Measurements from ENCODE around the gene CCIN. TPM values are rescaled to one million over a fixed set of nuclear protein-coding genes. Genes with fewer than 3 reads are reported as not detected.
A peak's percentile ranks its signal among the peaks of the same experiment; 100 is the strongest.

The CCIN gene
- total and polyA plus RNA-seq, 9 of the 15 experiments (the other 6 are each of a cell fraction or from before 2014, with no cell fraction given) = not detected

DNA sequence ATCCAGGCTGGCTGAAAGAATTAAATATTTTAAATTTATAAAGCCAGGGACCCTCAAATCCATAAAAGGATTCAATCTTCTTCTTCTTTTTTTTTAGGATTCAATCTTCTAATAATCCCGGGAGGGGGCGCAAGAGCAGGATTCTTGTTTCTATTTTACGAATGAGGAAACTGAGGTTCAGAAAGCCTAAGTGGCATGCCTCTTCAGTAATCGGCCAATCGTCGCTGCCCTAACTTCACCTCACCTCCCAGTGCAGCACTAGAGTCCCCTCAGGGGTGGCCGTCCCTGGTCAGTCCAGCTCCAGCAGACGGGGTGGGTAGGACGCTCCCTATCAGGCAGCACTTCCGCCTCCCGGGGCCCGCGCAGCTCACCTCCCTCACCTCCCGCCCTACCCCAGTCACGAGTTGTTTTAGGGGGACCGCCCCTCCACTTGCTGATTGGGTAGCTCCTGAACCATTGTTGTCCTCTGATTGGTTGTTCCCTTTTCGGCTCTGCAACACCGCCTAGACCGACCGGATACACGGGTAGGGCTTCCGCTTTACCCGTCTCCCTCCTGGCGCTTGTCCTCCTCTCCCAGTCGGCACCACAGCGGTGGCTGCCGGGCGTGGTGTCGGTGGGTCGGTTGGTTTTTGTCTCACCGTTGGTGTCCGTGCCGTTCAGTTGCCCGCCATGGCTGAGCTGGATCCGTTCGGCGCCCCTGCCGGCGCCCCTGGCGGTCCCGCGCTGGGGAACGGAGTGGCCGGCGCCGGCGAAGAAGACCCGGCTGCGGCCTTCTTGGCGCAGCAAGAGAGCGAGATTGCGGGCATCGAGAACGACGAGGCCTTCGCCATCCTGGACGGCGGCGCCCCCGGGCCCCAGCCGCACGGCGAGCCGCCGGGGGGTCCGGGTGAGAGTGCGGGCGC is 21.5 kb downstream of the CCIN start, which contains the start of gene CLTA (continued):
- no peak for TF ChIP-seq KAT7 (CRISPR knock-in tag; IDR thresholded peaks at IDR 0.05; ENCODE audit: borderline replicate concordance)
- TF ChIP-seq, protein P1, sequence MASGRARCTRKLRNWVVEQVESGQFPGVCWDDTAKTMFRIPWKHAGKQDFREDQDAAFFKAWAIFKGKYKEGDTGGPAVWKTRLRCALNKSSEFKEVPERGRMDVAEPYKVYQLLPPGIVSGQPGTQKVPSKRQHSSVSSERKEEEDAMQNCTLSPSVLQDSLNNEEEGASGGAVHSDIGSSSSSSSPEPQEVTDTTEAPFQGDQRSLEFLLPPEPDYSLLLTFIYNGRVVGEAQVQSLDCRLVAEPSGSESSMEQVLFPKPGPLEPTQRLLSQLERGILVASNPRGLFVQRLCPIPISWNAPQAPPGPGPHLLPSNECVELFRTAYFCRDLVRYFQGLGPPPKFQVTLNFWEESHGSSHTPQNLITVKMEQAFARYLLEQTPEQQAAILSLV (tag; IDR thresholded peaks at IDR 0.05) = no peak
- TF ChIP-seq, protein P2, sequence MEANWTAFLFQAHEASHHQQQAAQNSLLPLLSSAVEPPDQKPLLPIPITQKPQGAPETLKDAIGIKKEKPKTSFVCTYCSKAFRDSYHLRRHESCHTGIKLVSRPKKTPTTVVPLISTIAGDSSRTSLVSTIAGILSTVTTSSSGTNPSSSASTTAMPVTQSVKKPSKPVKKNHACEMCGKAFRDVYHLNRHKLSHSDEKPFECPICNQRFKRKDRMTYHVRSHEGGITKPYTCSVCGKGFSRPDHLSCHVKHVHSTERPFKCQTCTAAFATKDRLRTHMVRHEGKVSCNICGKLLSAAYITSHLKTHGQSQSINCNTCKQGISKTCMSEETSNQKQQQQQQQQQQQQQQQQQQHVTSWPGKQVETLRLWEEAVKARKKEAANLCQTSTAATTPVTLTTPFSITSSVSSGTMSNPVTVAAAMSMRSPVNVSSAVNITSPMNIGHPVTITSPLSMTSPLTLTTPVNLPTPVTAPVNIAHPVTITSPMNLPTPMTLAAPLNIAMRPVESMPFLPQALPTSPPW (CRISPR knock-in tag; IDR thresholded peaks at IDR 0.05) = peak; percentile 79
- TF ChIP-seq FOXP1 (CRISPR knock-in tag; IDR thresholded peaks at IDR 0.05) = no peak
- no peak for TF ChIP-seq FOXJ3 (CRISPR knock-in tag; IDR thresholded peaks at IDR 0.05)
- no peak for TF ChIP-seq ZNF644 (tag; IDR thresholded peaks at IDR 0.05; ENCODE audit: low read depth)
- TF ChIP-seq OTX1 (CRISPR knock-in tag; IDR thresholded peaks at IDR 0.05) = no peak
- TF ChIP-seq ZNF347 (CRISPR knock-in tag; IDR thresholded peaks at IDR 0.05; ENCODE audit: low read depth) = no peak
- no peak for TF ChIP-seq MECOM (CRISPR knock-in tag; IDR thresholded peaks at IDR 0.05)
- 0 out of 4 replicates have a peak, but pooled peaks of 1 of the 2 experiments have one; percentile 19 for TF ChIP-seq NONO (IDR thresholded peaks at IDR 0.05; ENCODE audit: low read depth in 2 of 2, low read length in 1 of 2)
- TF ChIP-seq CXXC5 (CRISPR knock-in tag; IDR thresholded peaks at IDR 0.05) = 0 out of 2 replicates have a peak, but pooled peaks have one; percentile 52
- TF ChIP-seq POLR2A (conservative IDR thresholded peaks at IDR 0.05) = peak; percentile 97
- TF ChIP-seq NCOA2 (IDR thresholded peaks at IDR 0.05; ENCODE audit: partially characterized antibody in 2 of 2) = no peak
- TF ChIP-seq, protein P3, sequence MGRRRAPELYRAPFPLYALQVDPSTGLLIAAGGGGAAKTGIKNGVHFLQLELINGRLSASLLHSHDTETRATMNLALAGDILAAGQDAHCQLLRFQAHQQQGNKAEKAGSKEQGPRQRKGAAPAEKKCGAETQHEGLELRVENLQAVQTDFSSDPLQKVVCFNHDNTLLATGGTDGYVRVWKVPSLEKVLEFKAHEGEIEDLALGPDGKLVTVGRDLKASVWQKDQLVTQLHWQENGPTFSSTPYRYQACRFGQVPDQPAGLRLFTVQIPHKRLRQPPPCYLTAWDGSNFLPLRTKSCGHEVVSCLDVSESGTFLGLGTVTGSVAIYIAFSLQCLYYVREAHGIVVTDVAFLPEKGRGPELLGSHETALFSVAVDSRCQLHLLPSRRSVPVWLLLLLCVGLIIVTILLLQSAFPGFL (CRISPR knock-in tag; IDR thresholded peaks at IDR 0.05) = no peak
- no peak for TF ChIP-seq MCM5 (IDR thresholded peaks at IDR 0.05; ENCODE audit: low read depth)
- TF ChIP-seq PHF8 (IDR thresholded peaks at IDR 0.05; ENCODE audit: borderline replicate concordance, low read length) = peak; percentile 90
- no peak for TF ChIP-seq ETV6 (IDR thresholded peaks at IDR 0.05; ENCODE audit: borderline replicate concordance in 1 of 2, low read depth in 2 of 2, low read length in 1 of 2)
- TF ChIP-seq ETV6 (CRISPR knock-in tag; IDR thresholded peaks at IDR 0.05; ENCODE audit: borderline replicate concordance) = no peak
- no peak for TF ChIP-seq U2AF2 (optimal IDR thresholded peaks at IDR 0.05; ENCODE audit: low read depth, low read length)
- TF ChIP-seq, protein P4, sequence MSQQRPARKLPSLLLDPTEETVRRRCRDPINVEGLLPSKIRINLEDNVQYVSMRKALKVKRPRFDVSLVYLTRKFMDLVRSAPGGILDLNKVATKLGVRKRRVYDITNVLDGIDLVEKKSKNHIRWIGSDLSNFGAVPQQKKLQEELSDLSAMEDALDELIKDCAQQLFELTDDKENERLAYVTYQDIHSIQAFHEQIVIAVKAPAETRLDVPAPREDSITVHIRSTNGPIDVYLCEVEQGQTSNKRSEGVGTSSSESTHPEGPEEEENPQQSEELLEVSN (IDR thresholded peaks at IDR 0.05; ENCODE audit: borderline replicate concordance in 1 of 2, extremely low read depth in 1 of 2, insufficient read depth in 1 of 2, insufficient read length in 1 of 2, low read depth in 1 of 2, low read length in 1 of 2, poor library complexity in 1 of 2, severe bottlenecking in 1 of 2) = peak; percentile 53
- no peak for TF ChIP-seq SP2 (IDR thresholded peaks at IDR 0.05; ENCODE audit: extremely low read depth, low read depth, low read length, poor library complexity, severe bottlenecking)
- TF ChIP-seq RFX1 (IDR thresholded peaks at IDR 0.05) = no peak
- TF ChIP-seq ZNF584 (CRISPR knock-in tag; IDR thresholded peaks at IDR 0.05; ENCODE audit: low read depth) = no peak

All from K562 (cell line).